Endothelial cell of umbilical vein (primary cell): Measurements from ENCODE around the gene LITAF.

Experiments used
- EZH2 ChIP-seq: IDR thresholded peaks from 2 replicates; pipeline ENCODE4 v1.6.1; 2012; ENCODE audit warnings: borderline replicate concordance, low read depth, mild to moderate bottlenecking, moderate library complexity, low read length, inconsistent platforms; ENCODE audit not compliant: severe bottlenecking
- GATA2 ChIP-seq: IDR thresholded peaks from 2 replicates; pipeline ENCODE4 v1.7.0; 2011; ENCODE audit warnings: low read depth, mild to moderate bottlenecking, moderate library complexity, mixed read lengths, low read length; ENCODE audit not compliant: insufficient read length, insufficient read depth
- JUN ChIP-seq: IDR thresholded peaks from 2 replicates; pipeline ENCODE4 v1.6.1; 2011; ENCODE audit warnings: borderline replicate concordance, low read depth; ENCODE audit not compliant: insufficient read length, insufficient read depth
- MAX ChIP-seq: IDR thresholded peaks from 2 replicates; pipeline ENCODE4 v1.6.1; 2011; ENCODE audit not compliant: insufficient read depth, insufficient read length
- MYC ChIP-seq: IDR thresholded peaks from one replicate; pipeline ENCODE4 v1.6.1; 2011; ENCODE audit warnings: mild to moderate bottlenecking, low read depth, low read length
- POLR2A ChIP-seq: IDR thresholded peaks from 2 replicates; pipeline ENCODE4 v1.6.1; 2012; ENCODE audit warnings: low read depth, mild to moderate bottlenecking, control low read depth, low read length
- POLR2AphosphoS5 ChIP-seq: IDR thresholded peaks from 2 replicates; pipeline ENCODE4 v1.6.1; 2012; ENCODE audit warnings: low read depth, mild to moderate bottlenecking, control low read depth, low read length, moderate library complexity; ENCODE audit not compliant: insufficient read depth
- TF ChIP-seq, protein P1 (sequence below), 2 donors: IDR thresholded peaks; 1 replicate in 1 of 2; 2 replicates in 1 of 2; pipeline ENCODE4 v1.5.1; 2011; ENCODE audit warnings: low read length in 2 of 2, mild to moderate bottlenecking in 2 of 2, moderate library complexity in 2 of 2, control low read depth in 1 of 2, inconsistent platforms in 1 of 2, low read depth in 1 of 2; ENCODE audit not compliant: insufficient read depth in 1 of 2; ENCODE audit errors: extremely low read depth in 1 of 2

DNA sequence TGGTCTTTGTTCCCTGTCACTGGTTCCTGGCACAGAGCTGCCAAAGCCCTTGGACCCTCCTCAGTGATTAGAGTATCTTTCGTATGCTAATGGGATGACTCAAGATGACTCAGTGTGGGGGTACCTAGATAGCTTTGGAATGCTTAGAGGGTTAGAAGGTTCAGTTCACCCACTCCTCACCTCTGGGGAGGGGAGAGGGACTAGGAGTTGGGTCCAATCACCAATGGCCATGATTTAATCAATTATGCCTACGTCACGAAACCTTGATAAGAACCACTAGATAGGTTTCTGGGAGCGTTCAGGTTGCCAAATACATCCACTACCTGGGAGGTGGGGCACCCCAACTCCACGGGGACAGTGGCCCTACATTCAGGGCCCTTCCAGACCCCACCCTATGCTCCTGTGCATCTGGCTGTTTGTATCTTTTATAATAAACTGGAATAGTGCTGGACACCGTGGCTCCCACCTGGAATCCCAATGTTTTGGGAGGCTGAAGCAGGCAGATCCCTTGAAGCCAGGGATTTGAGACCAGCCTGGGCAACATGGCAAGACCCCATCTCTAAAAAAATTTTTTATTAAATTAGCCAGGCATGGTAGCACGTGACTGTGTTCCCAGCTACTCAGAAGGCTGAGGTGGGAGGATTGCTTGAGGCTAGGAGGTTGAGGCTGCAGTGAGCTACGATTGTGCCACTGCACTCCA, 29.2 kb upstream of the LITAF start:
- TF ChIP-seq POLR2A, result no peak
- TF ChIP-seq, protein P1, sequence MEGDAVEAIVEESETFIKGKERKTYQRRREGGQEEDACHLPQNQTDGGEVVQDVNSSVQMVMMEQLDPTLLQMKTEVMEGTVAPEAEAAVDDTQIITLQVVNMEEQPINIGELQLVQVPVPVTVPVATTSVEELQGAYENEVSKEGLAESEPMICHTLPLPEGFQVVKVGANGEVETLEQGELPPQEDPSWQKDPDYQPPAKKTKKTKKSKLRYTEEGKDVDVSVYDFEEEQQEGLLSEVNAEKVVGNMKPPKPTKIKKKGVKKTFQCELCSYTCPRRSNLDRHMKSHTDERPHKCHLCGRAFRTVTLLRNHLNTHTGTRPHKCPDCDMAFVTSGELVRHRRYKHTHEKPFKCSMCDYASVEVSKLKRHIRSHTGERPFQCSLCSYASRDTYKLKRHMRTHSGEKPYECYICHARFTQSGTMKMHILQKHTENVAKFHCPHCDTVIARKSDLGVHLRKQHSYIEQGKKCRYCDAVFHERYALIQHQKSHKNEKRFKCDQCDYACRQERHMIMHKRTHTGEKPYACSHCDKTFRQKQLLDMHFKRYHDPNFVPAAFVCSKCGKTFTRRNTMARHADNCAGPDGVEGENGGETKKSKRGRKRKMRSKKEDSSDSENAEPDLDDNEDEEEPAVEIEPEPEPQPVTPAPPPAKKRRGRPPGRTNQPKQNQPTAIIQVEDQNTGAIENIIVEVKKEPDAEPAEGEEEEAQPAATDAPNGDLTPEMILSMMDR (IDR thresholded peaks at IDR 0.05; ENCODE audit: extremely low read depth in 1 of 2, insufficient read depth in 1 of 2, low read depth in 1 of 2, low read length in 2 of 2), result no peak
- no peak for TF ChIP-seq POLR2AphosphoS5
- no peak for TF ChIP-seq MYC
- no peak for TF ChIP-seq EZH2
- no peak for TF ChIP-seq MAX
- no peak for TF ChIP-seq JUN
- no peak for TF ChIP-seq GATA2
